HK-2 (cell line): ENCODE results near the gene LY86.
"Not testable (repeated sequence)": the region's sequence is repeated elsewhere in the genome, so short reads cannot be mapped to it uniquely, and the experiment has no call there.

ENCODE experiments used
- DNase-seq: peaks from one replicate; pipeline ENCODE4 v3.0.0-alpha.2; 2018; ENCODE audit not compliant: unreplicated experiment

Gene LY86

DNA sequence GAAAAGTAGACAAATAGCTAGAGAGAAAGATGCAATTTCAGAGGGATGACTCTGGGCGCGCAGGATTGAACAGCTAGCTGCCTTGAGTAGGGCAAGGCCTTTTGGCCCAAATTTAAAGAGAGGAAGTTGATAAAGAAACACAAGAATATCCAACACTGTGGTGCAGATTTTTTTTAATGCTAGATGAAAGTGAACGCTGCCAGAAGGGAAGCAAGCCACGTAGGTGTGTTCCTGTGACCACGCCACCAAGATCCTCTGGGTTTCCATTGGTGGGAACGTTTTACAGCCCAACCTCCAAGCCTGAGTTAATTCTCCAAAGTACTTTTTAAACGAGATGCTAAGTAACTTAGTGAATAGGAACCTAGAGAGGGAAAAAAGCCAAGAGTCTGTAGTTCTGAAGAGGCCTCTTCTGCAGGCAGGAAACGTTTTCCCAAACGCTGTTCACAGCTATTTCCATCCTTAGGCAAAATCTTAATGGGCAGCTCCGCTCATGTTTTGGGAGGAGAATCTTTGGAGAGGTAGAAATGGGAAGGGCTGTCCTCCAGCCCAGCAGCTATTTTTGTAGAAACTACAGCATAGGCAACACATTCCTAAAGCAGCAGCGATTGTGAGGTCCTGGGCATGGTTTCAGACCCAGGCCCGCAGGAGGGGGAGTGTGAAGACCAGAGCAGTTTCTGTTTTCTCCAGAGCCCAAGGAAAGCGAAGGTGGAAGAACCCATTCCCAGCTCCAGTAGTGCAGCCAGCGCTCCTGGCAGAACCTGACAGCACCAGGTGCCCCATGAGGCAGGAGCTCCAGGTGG lies 8.2 kb downstream of the LY86 start:
- DNase-seq, result no peak

GRCh38 chr6:6597682-6598081 lies 9.2 kb downstream of the LY86 start:
- DNase-seq, result no peak

DNA sequence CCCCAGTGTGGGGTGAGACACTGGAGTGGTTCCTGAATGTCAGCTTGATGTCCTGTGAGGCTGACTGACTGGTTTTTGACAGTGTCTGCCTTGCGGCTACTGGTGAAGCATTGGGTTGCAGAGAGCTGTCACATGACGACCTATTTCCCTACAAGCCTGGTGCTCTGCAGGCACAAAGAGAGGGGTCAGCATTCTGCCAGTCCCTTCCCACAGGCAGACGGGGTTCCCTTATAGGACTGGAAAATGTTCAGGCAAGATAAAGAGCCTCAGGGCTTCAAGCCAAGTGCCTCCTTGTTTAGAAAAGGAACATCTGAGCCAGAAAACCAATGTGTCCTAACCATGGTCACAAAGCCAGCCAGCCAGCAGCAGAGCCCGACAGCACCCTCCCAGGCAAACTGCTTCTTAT lies 11.0 kb downstream of the LY86 start:
- DNase-seq, result no peak

DNA sequence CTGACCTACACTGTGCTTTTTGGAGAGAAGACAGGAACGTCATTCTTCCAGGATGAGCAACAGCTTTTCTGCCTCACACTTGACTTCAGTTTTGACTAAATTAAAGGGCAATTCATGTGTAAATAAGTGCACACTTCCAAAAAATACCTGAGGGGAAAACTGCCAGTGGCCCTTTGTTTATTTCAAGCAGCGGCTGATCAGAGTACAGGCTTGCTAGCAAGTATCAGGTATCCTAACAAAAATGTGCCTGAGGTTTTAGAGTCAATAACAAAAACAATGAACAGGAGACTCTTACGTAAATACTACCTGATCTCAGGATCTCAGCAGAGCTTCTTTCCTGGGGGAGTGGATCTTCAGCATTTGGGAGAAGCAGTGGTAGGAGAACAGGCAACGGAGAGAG lies 12.4 kb downstream of the LY86 start:
- DNase-seq, result no peak

DNA sequence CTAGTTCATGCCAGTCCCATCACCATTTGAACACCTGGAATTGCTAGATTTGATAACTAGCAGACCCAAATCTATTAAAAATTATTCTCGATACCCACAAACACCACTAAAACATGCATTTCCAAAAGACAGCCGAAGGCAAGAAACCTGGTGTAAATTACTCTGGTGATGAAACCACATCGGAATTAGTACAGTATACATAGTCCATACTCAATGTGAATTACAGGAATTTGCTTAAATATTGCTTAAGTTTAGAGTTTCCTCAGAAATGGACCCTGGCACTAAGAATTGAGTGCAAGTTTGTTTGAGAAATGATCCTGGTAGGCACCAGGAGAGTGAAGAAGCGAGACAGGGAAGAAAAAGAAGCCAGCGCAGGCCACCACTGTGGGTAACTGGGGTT lies 13.7 kb downstream of the LY86 start:
- DNase-seq, result no peak

- DNase-seq, result no peak
These were observed 14.8 kb downstream of the LY86 start for GRCh38 chr6:6603317-6603716.

DNA sequence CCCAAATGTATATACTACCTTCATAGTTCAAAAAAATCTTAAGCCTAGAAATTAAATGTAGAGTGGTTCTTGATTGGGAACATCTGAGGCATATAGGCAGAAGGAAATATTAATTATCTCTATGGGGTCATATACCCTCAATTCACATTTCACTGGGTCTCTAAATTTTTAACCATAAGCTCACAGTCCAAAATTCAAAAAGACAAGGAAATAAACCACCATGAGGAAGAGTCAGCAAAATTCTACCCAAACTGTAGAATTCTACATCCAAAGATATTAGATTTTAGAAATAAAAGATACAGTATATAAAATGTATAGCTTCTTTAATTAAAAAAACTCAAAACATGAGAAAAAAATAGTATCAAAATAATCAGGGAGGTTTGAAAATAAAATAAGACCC lies 15.5 kb downstream of the LY86 start:
- no peak for DNase-seq

DNA sequence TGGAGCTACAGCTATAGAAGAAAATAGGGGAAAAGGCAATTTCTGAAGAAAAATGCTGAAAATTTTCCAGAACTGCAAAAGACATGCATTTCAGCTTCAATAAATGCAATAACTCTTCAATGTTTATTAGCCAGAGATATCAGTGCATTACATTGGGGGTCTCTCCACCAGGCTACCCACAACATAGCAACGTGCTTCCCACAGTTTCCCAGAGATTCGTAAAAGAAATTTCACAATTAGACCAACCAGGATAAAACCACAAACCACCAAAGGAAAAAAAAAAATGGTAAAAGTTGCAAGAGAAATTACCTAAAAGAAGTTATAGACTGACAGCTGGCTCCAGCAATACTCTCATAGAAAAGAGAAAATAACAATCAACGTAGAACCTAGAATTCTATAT lies 16.0 kb downstream of the LY86 start:
- no peak for DNase-seq

DNA sequence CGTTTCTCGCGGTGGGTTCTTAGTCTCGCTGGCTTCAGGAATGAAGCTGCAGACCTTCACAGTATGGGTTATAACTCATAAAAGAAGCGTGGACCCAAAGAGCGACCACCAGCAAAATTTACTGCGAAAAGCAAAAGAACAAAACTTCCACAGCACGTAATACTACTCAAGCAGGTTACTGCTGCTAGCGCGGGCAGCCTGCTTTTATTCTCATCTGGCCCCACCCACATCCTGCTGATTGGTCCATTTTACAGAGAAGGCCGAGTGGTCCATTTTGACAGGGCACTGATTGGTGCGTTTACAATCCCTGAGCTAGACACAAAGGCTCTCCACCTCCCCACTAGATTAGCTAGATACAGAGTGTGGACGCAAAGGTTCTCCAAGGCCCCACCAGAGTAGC lies 17.4 kb downstream of the LY86 start:
- no peak for DNase-seq

- not testable (repeated sequence) for DNase-seq
These were observed 18.0 kb downstream of the LY86 start for GRCh38 chr6:6606391-6607030.

DNA sequence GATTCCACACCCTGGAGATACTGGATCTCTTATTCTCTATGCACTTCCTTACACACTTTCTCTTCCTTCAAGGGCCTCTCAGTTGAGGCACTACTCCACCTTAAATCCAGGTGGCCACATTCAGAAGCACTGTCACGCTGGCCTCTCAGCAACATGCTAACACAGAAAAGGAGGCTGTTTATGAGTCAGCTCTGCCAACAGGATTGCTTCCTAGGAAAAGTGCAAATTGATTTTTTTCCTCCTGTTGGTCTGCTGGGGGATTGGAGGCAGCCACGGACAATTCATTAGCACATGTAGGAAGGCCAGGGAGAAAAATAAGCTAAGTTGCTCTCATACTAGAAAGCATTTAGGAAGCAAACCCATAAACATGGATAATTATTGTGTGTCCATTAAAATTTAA lies 20.9 kb downstream of the LY86 start:
- DNase-seq, result no peak

GRCh38 chr6:6610031-6610591 lies 21.6 kb downstream of the LY86 start:
- DNase-seq, result no peak

GRCh38 chr6:6611486-6611885 lies 23.0 kb downstream of the LY86 start:
- no peak for DNase-seq

DNA sequence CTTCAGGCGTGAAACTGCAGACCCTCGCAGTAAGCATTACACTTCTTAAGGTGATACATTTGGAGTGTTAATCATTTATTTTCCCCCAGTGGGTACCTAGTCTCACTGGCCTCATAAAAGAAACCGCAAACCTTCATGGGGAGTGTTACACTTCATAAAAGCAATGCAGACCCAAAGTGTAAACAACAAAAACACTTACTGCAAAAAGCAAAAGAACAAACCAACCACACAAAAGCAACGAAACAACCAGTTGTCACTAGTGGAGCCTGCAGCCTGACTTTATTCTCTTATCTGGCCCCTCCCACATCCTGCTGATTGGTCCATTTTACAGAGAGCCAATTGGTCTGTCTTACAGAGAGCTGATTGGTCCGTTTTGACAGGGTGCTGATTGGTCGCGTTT lies 23.8 kb downstream of the LY86 start:
- DNase-seq, result no peak

GRCh38 chr6:6613103-6613718 lies 24.7 kb downstream of the LY86 start:
- not testable (repeated sequence) for DNase-seq

- DNase-seq, result no peak
These were observed 25.8 kb downstream of the LY86 start for GRCh38 chr6:6614096-6614982.

- DNase-seq, result no peak
These were observed 26.4 kb downstream of the LY86 start for GRCh38 chr6:6614983-6615349.

DNA sequence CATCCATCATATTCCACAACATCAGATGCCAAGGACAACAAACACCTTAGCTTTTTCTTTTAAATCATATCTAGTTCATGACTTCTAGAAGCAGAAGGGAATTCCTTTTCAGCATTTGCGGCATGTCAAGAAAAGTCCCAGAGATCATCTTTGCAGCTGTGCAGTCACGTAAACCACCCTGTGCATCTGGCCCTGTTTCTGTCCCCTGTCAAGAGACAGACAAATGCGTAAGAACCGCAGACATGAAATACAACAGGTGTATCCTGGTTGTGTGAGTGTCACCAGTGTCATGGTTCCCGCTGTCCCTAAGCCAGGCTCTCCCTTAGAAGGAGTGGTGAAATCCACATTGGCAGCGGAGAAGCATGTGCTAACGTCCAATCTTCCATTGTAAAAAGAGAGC lies 28.1 kb downstream of the LY86 start:
- no peak for DNase-seq

- DNase-seq, result no peak
These were observed 30.7 kb downstream of the LY86 start for GRCh38 chr6:6619021-6619794.

- no peak for DNase-seq
These were observed 32.4 kb downstream of the LY86 start for GRCh38 chr6:6620766-6621425.

- no peak for DNase-seq
These were observed 34.0 kb downstream of the LY86 start for GRCh38 chr6:6622501-6622900.
